GM12892 (cell line): Measurements from ENCODE around the gene AMZ2.

Experiments used
- POLR2A ChIP-seq: IDR thresholded peaks from 2 replicates; pipeline ENCODE4 v1.6.1; 2011; ENCODE audit warnings: low read depth, low read length, control low read depth
- TAF1 ChIP-seq: IDR thresholded peaks from 2 replicates; pipeline ENCODE4 v1.6.1; 2011; ENCODE audit warnings: low read depth, mild to moderate bottlenecking, control low read depth, low read length, borderline replicate concordance

- no peak for TF ChIP-seq TAF1
- TF ChIP-seq POLR2A, result no peak
Measured at GRCh38 chr17:68238164-68238870, 9.5 kb upstream of the AMZ2 start.
